ENCODE measurements around the gene ARHGAP12. TPM values are rescaled to one million over a fixed set of nuclear protein-coding genes. Genes with fewer than 3 reads are reported as not detected.

The ARHGAP12 gene
- total and polyA plus RNA-seq, 3 experiments from 2014 or later = 5.1 to 9.7 (median 5.3) TPM

DNA sequence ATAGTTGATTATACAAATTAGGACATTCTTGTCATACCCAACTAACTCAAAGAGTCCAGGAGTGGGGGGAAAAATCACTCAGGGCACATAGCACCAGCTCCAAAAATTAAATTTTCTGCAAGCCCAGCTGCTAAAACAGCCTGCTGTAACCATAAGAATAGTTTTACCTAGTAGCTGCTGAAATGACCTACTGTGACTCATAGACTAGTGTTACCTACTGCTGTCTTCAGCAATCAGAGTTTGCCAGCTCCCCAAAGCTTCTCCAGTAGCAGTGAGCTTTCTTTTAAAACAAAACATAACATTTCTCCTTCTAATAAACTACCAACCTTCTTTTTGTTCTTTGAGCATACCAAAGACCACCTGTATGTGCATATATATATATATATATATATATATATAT is 4.2 kb upstream of the ARHGAP12 start:
- no peaks in the 10 kb centered on the region for H3K27me3 Mint-ChIP-seq
- H3K27ac Mint-ChIP-seq = no peak overlapping the region
- H3K4me1 ChIP-seq (ENCODE audit: insufficient read depth, low read length) = peaks cover 6% of the 10 kb centered on the region
- no peaks in the 10 kb centered on the region for H3K27me3 ChIP-seq (ENCODE audit: insufficient read depth, low read length, poor library complexity, severe bottlenecking)
- ChIA-PET CTCF (no interaction called here), POLR2A (no interaction called here)
- no peaks in the 10 kb centered on the region for H3K36me3 ChIP-seq (ENCODE audit: insufficient read depth, low read length)
- H3K27ac ChIP-seq (ENCODE audit: low read depth, low read length) = no peak overlapping the region
- peaks cover 11 to 17% (median 16%) of the 10 kb centered on the region in 3 donors for H3K4me1 Mint-ChIP-seq
- no peak overlapping the region for H3K4me3 ChIP-seq (ENCODE audit: low read length)
- H3K9me3 Mint-ChIP-seq = no peaks in the 10 kb centered on the region
- no peaks in the 10 kb centered on the region for H3K9me3 ChIP-seq (ENCODE audit: low read length)
- DNase-seq = no peak
- H3K36me3 Mint-ChIP-seq = peaks cover 0 to 8% (median 0%) of the 10 kb centered on the region in 3 donors
- H3K4me3 Mint-ChIP-seq = no peak overlapping the region

- peaks cover 21% of the 10 kb centered on the region for H3K4me1 ChIP-seq (ENCODE audit: insufficient read depth, low read length)
- POLR2A ChIA-PET = interaction anchor here (0.6 to 1.6 kb wide), 5 partner anchors 28 to 1147 kb away, joined by 3 to 6 read pairs (median 3); no protein-coding TSS in a partner anchor
- H3K36me3 Mint-ChIP-seq = peaks cover 0 to 14% (median 0%) of the 10 kb centered on the region in 3 donors
- peak overlapping the region in 4 of 7 donors; percentile 20 to 87 (median 51) for H3K4me3 Mint-ChIP-seq
- DNase-seq = no peak
- H3K9me3 Mint-ChIP-seq = no peaks in the 10 kb centered on the region
- H3K9me3 ChIP-seq (ENCODE audit: low read length) = no peaks in the 10 kb centered on the region
- no peaks in the 10 kb centered on the region for H3K27me3 Mint-ChIP-seq
- H3K27ac Mint-ChIP-seq = no peak overlapping the region
- H3K4me3 ChIP-seq (ENCODE audit: low read length) = no peak overlapping the region
- peaks cover 27 to 36% (median 34%) of the 10 kb centered on the region in 3 donors for H3K4me1 Mint-ChIP-seq
- CTCF ChIA-PET = interaction anchor here (0.9 to 1.5 kb wide), 3 partner anchors 74 to 1148 kb away, joined by 3 to 7 read pairs (median 3); no protein-coding TSS in a partner anchor
- H3K36me3 ChIP-seq (ENCODE audit: insufficient read depth, low read length) = no peaks in the 10 kb centered on the region
- no peaks in the 10 kb centered on the region for H3K27me3 ChIP-seq (ENCODE audit: insufficient read depth, low read length, poor library complexity, severe bottlenecking)
- no peak overlapping the region for H3K27ac ChIP-seq (ENCODE audit: low read depth, low read length)
Measured at GRCh38 chr10:31930856-31931255, 2.2 kb upstream of the ARHGAP12 start.

GRCh38 chr10:31930023-31930751 is 1.6 kb upstream of the ARHGAP12 start:
- ChIA-PET CTCF (interaction anchor here (0.8 to 1.5 kb wide), 4 partner anchors 70 to 1147 kb away, joined by 3 to 7 read pairs (median 3); no protein-coding TSS in a partner anchor), POLR2A (interaction anchor here (0.6 to 1.6 kb wide), 10 partner anchors 11 to 1146 kb away, joined by 3 to 6 read pairs (median 3); no protein-coding TSS in a partner anchor)
- Mint-ChIP-seq H3K9me3 (no peaks in the 10 kb centered on the region), H3K27ac (peak overlapping the region; percentile 75 to 97 (median 84)), H3K36me3 (peaks cover 0 to 14% (median 0%) of the 10 kb centered on the region in 3 donors), H3K27me3 (no peaks in the 10 kb centered on the region), H3K4me3 (peak overlapping the region; percentile 87 to 96 (median 94)), H3K4me1 (peaks cover 31 to 42% (median 39%) of the 10 kb centered on the region in 3 donors)
- peak; percentile 18 to 69 (median 47) for DNase-seq
- Histone ChIP-seq H3K4me1 (ENCODE audit: insufficient read depth, low read length) (peaks cover 26% of the 10 kb centered on the region), H3K4me3 (ENCODE audit: low read length) (peak overlapping the region; percentile 82), H3K27ac (ENCODE audit: low read depth, low read length) (peak overlapping the region; percentile 77), H3K36me3 (ENCODE audit: insufficient read depth, low read length) (no peaks in the 10 kb centered on the region), H3K27me3 (ENCODE audit: insufficient read depth, low read length, poor library complexity, severe bottlenecking) (no peaks in the 10 kb centered on the region), H3K9me3 (ENCODE audit: low read length) (no peaks in the 10 kb centered on the region)

- H3K36me3 Mint-ChIP-seq = peaks cover 0 to 14% (median 0%) of the 10 kb centered on the region in 3 donors
- POLR2A ChIA-PET = interaction anchor here (0.6 to 1.1 kb wide), 5 partner anchors 10 to 75 kb away, joined by 3 read pairs; no protein-coding TSS in a partner anchor
- H3K36me3 ChIP-seq (ENCODE audit: insufficient read depth, low read length) = no peaks in the 10 kb centered on the region
Measured at GRCh38 chr10:31929261-31930022, 811 bp upstream of the ARHGAP12 start.

DNA sequence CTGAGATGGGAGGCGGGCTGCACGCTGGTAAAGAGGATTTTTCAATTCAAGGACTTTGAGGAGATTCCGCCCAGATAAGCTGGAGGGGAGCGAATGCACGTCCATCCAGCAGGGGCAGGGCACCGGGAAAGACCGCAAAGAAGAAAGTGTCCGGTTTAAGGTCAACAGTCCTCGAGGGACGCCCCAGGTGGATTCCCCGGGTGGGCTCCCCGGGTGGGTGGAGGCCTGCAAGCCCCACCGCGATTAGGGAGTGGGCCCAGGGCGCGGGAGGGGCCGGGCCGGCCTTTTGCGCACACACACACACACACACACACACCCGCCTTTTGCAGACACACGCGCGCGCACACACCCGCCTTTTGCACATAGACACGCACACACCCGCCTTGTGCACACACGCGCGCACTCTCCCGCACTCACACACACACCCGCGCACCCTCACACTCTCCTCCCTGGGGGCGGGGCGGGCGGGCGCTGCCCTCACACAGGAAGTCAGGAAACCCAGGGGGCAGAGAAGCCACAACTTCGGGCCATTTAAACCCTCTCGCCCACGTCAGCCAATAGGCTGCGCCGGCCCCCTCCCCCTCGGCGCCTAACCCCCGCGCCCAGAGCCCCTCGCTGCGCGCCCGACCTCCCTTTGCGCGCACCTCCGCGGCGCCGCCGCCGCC is 615 bp downstream of the ARHGAP12 start:
- Mint-ChIP-seq H3K4me3 (peak overlapping the region; percentile 91 to 96 (median 94)), H3K9me3 (no peaks in the 10 kb centered on the region), H3K36me3 (peaks cover 0 to 14% (median 0%) of the 10 kb centered on the region in 3 donors), H3K27me3 (no peaks in the 10 kb centered on the region), H3K27ac (peak overlapping the region; percentile 75 to 92 (median 89)), H3K4me1 (peaks cover 48 to 63% (median 55%) of the 10 kb centered on the region in 3 donors)
- Histone ChIP-seq H3K4me1 (ENCODE audit: insufficient read depth, low read length) (peaks cover 32% of the 10 kb centered on the region), H3K36me3 (ENCODE audit: insufficient read depth, low read length) (no peaks in the 10 kb centered on the region), H3K9me3 (ENCODE audit: low read length) (no peaks in the 10 kb centered on the region), H3K4me3 (ENCODE audit: low read length) (peak overlapping the region; percentile 82), H3K27me3 (ENCODE audit: insufficient read depth, low read length, poor library complexity, severe bottlenecking) (no peaks in the 10 kb centered on the region), H3K27ac (ENCODE audit: low read depth, low read length) (peak overlapping the region; percentile 77)
- CTCF ChIA-PET = no interaction called here
- POLR2A ChIA-PET = no interaction called here
- DNase-seq = peak; percentile 44 to 76 (median 53)

More at GRCh38 chr10:31929261-31930022, 811 bp upstream of the ARHGAP12 start:
- no peaks in the 10 kb centered on the region for H3K9me3 ChIP-seq (ENCODE audit: low read length)
- H3K27me3 ChIP-seq (ENCODE audit: insufficient read depth, low read length, poor library complexity, severe bottlenecking) = no peaks in the 10 kb centered on the region
- H3K27ac Mint-ChIP-seq = peak overlapping the region; percentile 75 to 97 (median 84)
- H3K9me3 Mint-ChIP-seq = no peaks in the 10 kb centered on the region
- no peaks in the 10 kb centered on the region for H3K27me3 Mint-ChIP-seq
- H3K27ac ChIP-seq (ENCODE audit: low read depth, low read length) = peak overlapping the region; percentile 77
- peaks cover 32% of the 10 kb centered on the region for H3K4me1 ChIP-seq (ENCODE audit: insufficient read depth, low read length)
- H3K4me3 ChIP-seq (ENCODE audit: low read length) = peak overlapping the region; percentile 82
- CTCF ChIA-PET = interaction anchor here (0.8 to 1.5 kb wide), 3 partner anchors 12 to 75 kb away, joined by 3 to 7 read pairs (median 3); no protein-coding TSS in a partner anchor
- peak overlapping the region; percentile 87 to 96 (median 94) for H3K4me3 Mint-ChIP-seq
- H3K4me1 Mint-ChIP-seq = peaks cover 37 to 49% (median 46%) of the 10 kb centered on the region in 3 donors
- peak; percentile 10 to 53 (median 25) for DNase-seq

GRCh38 chr10:31927565-31927883 is 1.1 kb downstream of the ARHGAP12 start:
- H3K27ac ChIP-seq (ENCODE audit: low read depth, low read length) = peak overlapping the region; percentile 48
- H3K36me3 ChIP-seq (ENCODE audit: insufficient read depth, low read length) = no peaks in the 10 kb centered on the region
- H3K36me3 Mint-ChIP-seq = peaks cover 0 to 14% (median 0%) of the 10 kb centered on the region in 3 donors
- no peaks in the 10 kb centered on the region for H3K27me3 ChIP-seq (ENCODE audit: insufficient read depth, low read length, poor library complexity, severe bottlenecking)
- peak overlapping the region; percentile 75 to 92 (median 89) for H3K27ac Mint-ChIP-seq
- no peaks in the 10 kb centered on the region for H3K9me3 ChIP-seq (ENCODE audit: low read length)
- peak overlapping the region; percentile 91 to 96 (median 94) for H3K4me3 Mint-ChIP-seq
- no peak for DNase-seq
- H3K27me3 Mint-ChIP-seq = no peaks in the 10 kb centered on the region
- ChIA-PET POLR2A (no interaction called here), CTCF (no interaction called here)
- peaks cover 51 to 68% (median 60%) of the 10 kb centered on the region in 3 donors for H3K4me1 Mint-ChIP-seq
- peak overlapping the region; percentile 79 for H3K4me3 ChIP-seq (ENCODE audit: low read length)
- H3K4me1 ChIP-seq (ENCODE audit: insufficient read depth, low read length) = peaks cover 32% of the 10 kb centered on the region
- H3K9me3 Mint-ChIP-seq = no peaks in the 10 kb centered on the region

- H3K4me3 ChIP-seq (ENCODE audit: low read length) = peak overlapping the region; percentile 79
- Mint-ChIP-seq H3K36me3 (peaks cover 0 to 14% (median 0%) of the 10 kb centered on the region in 3 donors), H3K4me3 (peak overlapping the region; percentile 91 to 96 (median 94)), H3K9me3 (no peaks in the 10 kb centered on the region), H3K4me1 (peaks cover 53 to 74% (median 65%) of the 10 kb centered on the region in 3 donors), H3K27ac (peak overlapping the region in 7 of 8 donors; percentile 75 to 92 (median 88)), H3K27me3 (no peaks in the 10 kb centered on the region)
- H3K27ac ChIP-seq (ENCODE audit: low read depth, low read length) = peak overlapping the region; percentile 48
- no peaks in the 10 kb centered on the region for H3K27me3 ChIP-seq (ENCODE audit: insufficient read depth, low read length, poor library complexity, severe bottlenecking)
- H3K9me3 ChIP-seq (ENCODE audit: low read length) = no peaks in the 10 kb centered on the region
- POLR2A ChIA-PET = no interaction called here
- H3K4me1 ChIP-seq (ENCODE audit: insufficient read depth, low read length) = peaks cover 34% of the 10 kb centered on the region
- DNase-seq = no peak
- CTCF ChIA-PET = no interaction called here
- H3K36me3 ChIP-seq (ENCODE audit: insufficient read depth, low read length) = no peaks in the 10 kb centered on the region
Measured at GRCh38 chr10:31926765-31927564, 1.7 kb downstream of the ARHGAP12 start.

Measured in CD8-positive, alpha-beta memory T cell (primary cell).